ENCODE measurements around the gene CDK5RAP2.

The CDK5RAP2 gene

DNA sequence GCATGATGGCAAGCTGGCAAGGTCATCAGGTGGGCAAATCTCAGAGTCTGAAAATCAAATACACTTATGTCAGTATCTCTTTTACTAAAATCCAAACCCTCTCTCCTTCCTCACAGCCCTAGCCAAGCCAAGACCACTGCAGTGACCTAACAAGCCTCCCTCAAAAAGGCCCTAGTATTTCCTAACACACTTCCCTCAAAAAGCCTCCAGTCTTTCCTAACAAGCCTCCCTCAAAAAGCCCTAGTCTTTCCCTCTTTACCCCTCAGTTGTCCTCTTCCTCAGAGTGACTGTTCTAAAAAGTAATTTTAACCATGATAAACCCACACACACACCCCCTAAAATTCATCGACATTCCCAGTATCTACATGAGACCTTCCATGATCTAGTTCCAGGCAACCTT lies 140.0 kb downstream of the CDK5RAP2 start:
- peaks cover 88% of the 10 kb centered on the region for H3K36me3 ChIP-seq (ENCODE audit: insufficient read depth, low read depth, low read length)

DNA sequence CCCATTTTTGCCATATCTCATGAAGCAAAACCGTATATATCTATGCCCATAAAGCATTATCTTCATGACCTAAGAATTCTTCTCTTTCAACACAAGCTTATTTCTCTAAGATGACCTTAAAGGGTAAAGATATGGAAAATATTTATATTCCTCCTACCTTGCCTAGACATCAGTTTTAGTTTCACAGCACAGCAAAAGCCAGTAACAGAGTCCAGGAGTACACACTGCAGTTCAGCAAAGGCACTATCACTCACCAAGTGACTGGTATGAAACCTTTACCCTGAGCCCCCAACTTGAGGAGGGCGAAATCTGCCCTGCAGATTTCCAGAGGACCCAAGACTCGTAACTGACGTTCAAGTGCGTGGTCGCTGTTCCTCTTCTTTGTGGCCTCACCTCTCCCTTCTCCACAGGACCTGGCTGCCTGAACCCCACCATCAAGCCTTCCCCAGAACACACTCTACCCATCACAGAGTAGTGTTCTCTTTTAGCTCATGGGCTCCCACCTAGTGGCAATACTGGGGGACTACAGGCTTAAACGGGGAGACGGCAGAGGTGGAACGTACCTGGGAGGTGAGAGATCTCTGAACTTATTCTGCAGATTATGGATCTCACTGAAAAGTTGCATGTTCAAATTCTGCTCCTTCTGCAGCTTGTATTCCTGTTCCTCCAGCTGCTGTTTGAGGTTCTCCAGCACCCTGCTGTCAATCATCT lies 141.0 kb downstream of the CDK5RAP2 start:
- Histone ChIP-seq H3K27ac (ENCODE audit: low read length) (no peak overlapping the region), H3K4me3 (ENCODE audit: low read length) (no peak overlapping the region), H3K27me3 (ENCODE audit: insufficient read depth, low read length) (no peaks in the 10 kb centered on the region), H3K9ac (ENCODE audit: low read depth, low read length) (no peak overlapping the region), H3K9me3 (ENCODE audit: insufficient read depth, low read depth, low read length) (no peaks in the 10 kb centered on the region), H3K36me3 (ENCODE audit: insufficient read depth, low read depth, low read length) (peaks cover 89% of the 10 kb centered on the region), H3K4me1 (ENCODE audit: insufficient read depth, low read length) (no peaks in the 10 kb centered on the region)

More for the DNA sequence above, 140.0 kb downstream of the CDK5RAP2 start:
- Histone ChIP-seq H3K27me3 (ENCODE audit: insufficient read depth, low read length) (no peaks in the 10 kb centered on the region), H3K27ac (ENCODE audit: low read length) (no peak overlapping the region), H3K9me3 (ENCODE audit: insufficient read depth, low read depth, low read length) (no peaks in the 10 kb centered on the region), H3K4me3 (ENCODE audit: low read length) (no peak overlapping the region), H3K4me1 (ENCODE audit: insufficient read depth, low read length) (no peaks in the 10 kb centered on the region), H3K9ac (ENCODE audit: low read depth, low read length) (no peak overlapping the region)

DNA sequence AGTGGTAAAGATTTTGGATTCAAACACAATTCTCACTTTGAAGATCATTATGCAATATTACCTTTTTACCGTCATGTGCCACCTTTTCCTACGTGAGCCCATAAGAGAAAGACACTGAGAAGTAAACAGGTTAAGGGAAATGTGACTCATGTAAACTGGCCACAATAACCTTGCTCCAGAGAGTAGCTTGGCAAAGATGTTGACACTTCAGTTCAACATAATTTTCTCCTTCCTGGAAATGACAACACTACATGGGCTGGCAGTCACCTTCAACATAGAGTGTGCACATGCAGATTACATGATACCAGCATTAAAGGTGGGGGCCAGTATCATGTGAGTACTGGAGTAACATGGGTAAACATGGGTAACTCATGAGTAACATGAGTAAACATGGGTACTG lies 141.9 kb downstream of the CDK5RAP2 start:
- Histone ChIP-seq H3K9me3 (ENCODE audit: insufficient read depth, low read depth, low read length) (no peaks in the 10 kb centered on the region), H3K27ac (ENCODE audit: low read length) (no peak overlapping the region), H3K36me3 (ENCODE audit: insufficient read depth, low read depth, low read length) (peaks cover 84% of the 10 kb centered on the region), H3K4me1 (ENCODE audit: insufficient read depth, low read length) (no peaks in the 10 kb centered on the region), H3K4me3 (ENCODE audit: low read length) (no peak overlapping the region), H3K27me3 (ENCODE audit: insufficient read depth, low read length) (no peaks in the 10 kb centered on the region), H3K9ac (ENCODE audit: low read depth, low read length) (no peak overlapping the region)

DNA sequence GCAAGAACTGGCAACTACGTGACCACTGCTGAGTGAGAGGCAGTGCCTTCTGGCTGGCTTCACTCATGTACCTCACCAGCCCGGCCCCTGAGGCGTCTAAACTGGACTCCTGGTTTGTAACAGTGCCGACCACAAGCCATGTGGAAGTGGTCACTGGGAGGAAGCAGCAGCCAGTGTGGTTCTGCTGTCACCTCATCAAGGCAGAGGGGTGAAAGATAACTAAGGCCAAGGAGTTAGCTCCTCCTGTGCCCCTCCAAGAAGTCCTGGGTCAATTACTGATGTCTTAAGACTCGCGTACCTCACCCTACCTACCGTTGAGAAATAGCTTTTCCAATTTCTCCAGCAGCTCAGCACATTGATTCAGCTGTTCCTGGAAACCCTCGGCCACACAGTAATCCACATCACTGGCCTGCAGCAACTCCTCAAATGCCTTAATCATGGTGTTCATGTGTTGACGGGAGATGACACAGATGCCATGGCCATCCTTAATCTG lies 142.9 kb downstream of the CDK5RAP2 start:
- no peak overlapping the region for H3K27ac ChIP-seq (ENCODE audit: low read length)
- peaks cover 77% of the 10 kb centered on the region for H3K36me3 ChIP-seq (ENCODE audit: insufficient read depth, low read depth, low read length)
- no peaks in the 10 kb centered on the region for H3K9me3 ChIP-seq (ENCODE audit: insufficient read depth, low read depth, low read length)
- H3K9ac ChIP-seq (ENCODE audit: low read depth, low read length) = no peak overlapping the region
- no peaks in the 10 kb centered on the region for H3K27me3 ChIP-seq (ENCODE audit: insufficient read depth, low read length)
- H3K4me3 ChIP-seq (ENCODE audit: low read length) = no peak overlapping the region
- H3K4me1 ChIP-seq (ENCODE audit: insufficient read depth, low read length) = no peaks in the 10 kb centered on the region

DNA sequence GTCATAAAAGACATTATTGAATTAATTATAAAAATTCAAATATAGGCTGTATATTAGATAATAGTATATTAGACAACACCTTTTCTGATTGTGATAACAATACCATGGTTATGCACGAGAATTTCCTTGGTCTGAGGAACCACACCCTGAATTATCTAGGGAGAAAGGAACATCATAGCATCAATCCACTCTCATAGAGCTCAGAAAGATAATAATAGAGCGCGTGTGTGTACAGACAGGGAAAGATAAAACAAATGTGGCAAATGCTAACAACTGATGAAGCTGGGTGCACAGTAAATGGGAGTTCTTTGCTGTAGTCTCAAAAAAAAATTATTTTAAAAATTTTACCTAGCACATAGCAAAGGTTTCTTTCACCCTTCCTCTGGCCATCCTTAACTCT lies 143.5 kb downstream of the CDK5RAP2 start:
- H3K9me3 ChIP-seq (ENCODE audit: insufficient read depth, low read depth, low read length) = no peaks in the 10 kb centered on the region
- peaks cover 77% of the 10 kb centered on the region for H3K36me3 ChIP-seq (ENCODE audit: insufficient read depth, low read depth, low read length)
- no peaks in the 10 kb centered on the region for H3K4me1 ChIP-seq (ENCODE audit: insufficient read depth, low read length)
- H3K27ac ChIP-seq (ENCODE audit: low read length) = no peak overlapping the region
- no peak overlapping the region for H3K4me3 ChIP-seq (ENCODE audit: low read length)
- no peak overlapping the region for H3K9ac ChIP-seq (ENCODE audit: low read depth, low read length)
- no peaks in the 10 kb centered on the region for H3K27me3 ChIP-seq (ENCODE audit: insufficient read depth, low read length)

DNA sequence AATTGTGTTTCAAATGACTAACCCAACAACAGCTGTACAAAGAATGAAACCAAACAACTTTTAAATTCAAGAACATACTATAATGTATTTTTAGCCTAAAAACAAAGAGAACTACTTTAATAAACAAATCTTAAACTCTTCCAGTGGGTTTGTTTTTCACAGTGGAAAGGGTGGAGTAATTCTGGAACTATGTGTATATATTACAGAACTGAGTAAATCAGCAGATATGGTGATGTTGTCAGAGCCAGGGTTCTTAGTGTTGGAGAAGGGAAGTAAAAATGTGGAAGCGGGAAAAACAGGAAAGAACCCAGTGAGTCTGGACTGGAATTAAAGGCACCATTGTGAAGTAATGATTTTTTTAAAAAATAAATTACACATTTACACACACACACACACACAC lies 144.9 kb downstream of the CDK5RAP2 start:
- H3K36me3 ChIP-seq (ENCODE audit: insufficient read depth, low read depth, low read length) = peaks cover 67% of the 10 kb centered on the region
- H3K4me3 ChIP-seq (ENCODE audit: low read length) = no peak overlapping the region
- H3K27ac ChIP-seq (ENCODE audit: low read length) = no peak overlapping the region
- H3K9ac ChIP-seq (ENCODE audit: low read depth, low read length) = no peak overlapping the region
- H3K9me3 ChIP-seq (ENCODE audit: insufficient read depth, low read depth, low read length) = no peaks in the 10 kb centered on the region
- no peaks in the 10 kb centered on the region for H3K4me1 ChIP-seq (ENCODE audit: insufficient read depth, low read length)
- H3K27me3 ChIP-seq (ENCODE audit: insufficient read depth, low read length) = no peaks in the 10 kb centered on the region

DNA sequence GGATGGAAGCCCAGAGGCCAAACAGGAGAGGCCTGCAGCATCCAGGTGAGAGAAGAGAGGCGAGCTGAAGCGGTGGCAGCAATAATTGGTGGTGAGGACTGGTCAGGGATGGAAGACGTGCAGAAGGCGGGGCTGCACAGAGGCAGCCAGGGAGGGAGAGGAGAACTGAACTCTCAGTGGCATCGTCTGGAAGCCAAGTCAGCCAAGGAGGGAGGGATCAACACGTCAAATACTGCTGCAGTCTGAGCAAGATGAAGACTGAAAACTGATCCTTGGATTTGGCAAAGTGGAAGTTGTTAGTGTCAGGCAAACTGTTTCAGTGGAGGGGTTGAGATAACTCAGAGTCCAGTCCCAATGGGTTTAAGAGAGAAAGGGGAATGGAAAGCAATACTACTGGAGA lies 145.4 kb downstream of the CDK5RAP2 start:
- H3K9me3 ChIP-seq (ENCODE audit: insufficient read depth, low read depth, low read length) = no peaks in the 10 kb centered on the region
- no peak overlapping the region for H3K4me3 ChIP-seq (ENCODE audit: low read length)
- H3K36me3 ChIP-seq (ENCODE audit: insufficient read depth, low read depth, low read length) = peaks cover 64% of the 10 kb centered on the region
- H3K4me1 ChIP-seq (ENCODE audit: insufficient read depth, low read length) = no peaks in the 10 kb centered on the region
- no peak overlapping the region for H3K27ac ChIP-seq (ENCODE audit: low read length)
- no peaks in the 10 kb centered on the region for H3K27me3 ChIP-seq (ENCODE audit: insufficient read depth, low read length)
- H3K9ac ChIP-seq (ENCODE audit: low read depth, low read length) = no peak overlapping the region

DNA sequence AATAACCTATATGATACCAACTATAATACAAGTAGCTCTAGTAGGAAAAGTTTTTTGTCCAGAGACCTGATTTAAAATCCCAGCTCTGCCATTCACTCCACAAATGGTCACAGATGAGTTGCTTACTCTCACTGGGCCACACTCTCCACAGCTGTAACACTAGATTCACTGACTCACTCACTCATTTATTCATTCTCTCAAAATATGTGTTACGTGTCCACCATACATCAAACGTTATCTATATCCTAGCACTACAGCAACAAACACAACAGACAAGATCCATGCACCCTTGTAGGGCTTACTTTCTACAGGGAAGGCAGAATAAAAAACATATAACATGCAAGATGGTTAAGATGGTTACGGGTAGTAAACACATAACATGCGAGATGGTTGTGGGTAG lies 146.3 kb downstream of the CDK5RAP2 start:
- Histone ChIP-seq H3K27me3 (ENCODE audit: insufficient read depth, low read length) (no peaks in the 10 kb centered on the region), H3K36me3 (ENCODE audit: insufficient read depth, low read depth, low read length) (peaks cover 56% of the 10 kb centered on the region), H3K9ac (ENCODE audit: low read depth, low read length) (no peak overlapping the region), H3K4me1 (ENCODE audit: insufficient read depth, low read length) (no peaks in the 10 kb centered on the region), H3K9me3 (ENCODE audit: insufficient read depth, low read depth, low read length) (no peaks in the 10 kb centered on the region), H3K4me3 (ENCODE audit: low read length) (no peak overlapping the region), H3K27ac (ENCODE audit: low read length) (no peak overlapping the region)

DNA sequence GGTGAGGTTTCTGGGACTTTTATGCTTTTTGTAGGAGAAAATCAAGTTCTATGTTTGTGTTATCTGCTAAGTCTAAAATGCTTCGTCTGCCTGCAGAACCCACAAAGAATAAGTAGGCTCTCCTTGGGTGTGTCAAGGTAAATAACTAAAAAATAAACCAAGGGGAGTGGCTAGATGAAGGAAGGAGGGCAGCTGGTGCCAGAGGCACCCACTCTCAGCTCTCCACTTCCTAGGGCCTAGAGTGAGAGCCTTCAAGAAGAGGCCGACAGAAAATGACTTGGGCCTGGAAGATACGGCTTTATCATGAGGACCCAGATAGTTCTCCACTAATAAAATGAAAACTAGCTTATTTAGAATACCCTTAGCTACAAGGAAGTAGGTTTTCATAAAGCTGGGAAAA lies 147.4 kb downstream of the CDK5RAP2 start:
- Histone ChIP-seq H3K36me3 (ENCODE audit: insufficient read depth, low read depth, low read length) (peaks cover 45% of the 10 kb centered on the region), H3K9ac (ENCODE audit: low read depth, low read length) (no peak overlapping the region), H3K4me3 (ENCODE audit: low read length) (no peak overlapping the region), H3K4me1 (ENCODE audit: insufficient read depth, low read length) (no peaks in the 10 kb centered on the region), H3K9me3 (ENCODE audit: insufficient read depth, low read depth, low read length) (no peaks in the 10 kb centered on the region), H3K27me3 (ENCODE audit: insufficient read depth, low read length) (no peaks in the 10 kb centered on the region), H3K27ac (ENCODE audit: low read length) (no peak overlapping the region)

DNA sequence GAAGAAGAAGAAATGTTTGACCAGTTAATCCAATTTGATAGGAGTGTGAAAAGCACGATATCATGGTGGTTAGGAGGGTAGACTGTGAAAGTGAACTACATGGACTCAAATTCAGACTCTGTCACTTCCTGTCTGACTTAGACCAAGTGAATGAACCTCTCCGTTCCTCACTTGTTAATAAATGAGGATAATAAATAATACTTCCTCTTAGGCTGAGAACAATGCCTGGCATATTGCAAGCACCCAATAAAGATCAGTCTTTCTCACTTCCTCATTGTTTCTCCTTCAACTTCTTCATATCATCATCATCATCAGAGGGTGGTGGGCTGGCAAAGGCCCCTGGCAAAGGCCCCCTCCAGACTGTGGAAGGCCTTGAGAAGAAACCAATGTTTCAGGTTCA lies 148.7 kb downstream of the CDK5RAP2 start:
- no peaks in the 10 kb centered on the region for H3K9me3 ChIP-seq (ENCODE audit: insufficient read depth, low read depth, low read length)
- peaks cover 2% of the 10 kb centered on the region; the same call in 1 of the 2 replicates for H3K4me1 ChIP-seq (ENCODE audit: insufficient read depth, low read length)
- no peak overlapping the region for H3K9ac ChIP-seq (ENCODE audit: low read depth, low read length)
- peaks cover 37% of the 10 kb centered on the region for H3K36me3 ChIP-seq (ENCODE audit: insufficient read depth, low read depth, low read length)
- H3K4me3 ChIP-seq (ENCODE audit: low read length) = no peak overlapping the region
- no peaks in the 10 kb centered on the region for H3K27me3 ChIP-seq (ENCODE audit: insufficient read depth, low read length)
- H3K27ac ChIP-seq (ENCODE audit: low read length) = no peak overlapping the region

DNA sequence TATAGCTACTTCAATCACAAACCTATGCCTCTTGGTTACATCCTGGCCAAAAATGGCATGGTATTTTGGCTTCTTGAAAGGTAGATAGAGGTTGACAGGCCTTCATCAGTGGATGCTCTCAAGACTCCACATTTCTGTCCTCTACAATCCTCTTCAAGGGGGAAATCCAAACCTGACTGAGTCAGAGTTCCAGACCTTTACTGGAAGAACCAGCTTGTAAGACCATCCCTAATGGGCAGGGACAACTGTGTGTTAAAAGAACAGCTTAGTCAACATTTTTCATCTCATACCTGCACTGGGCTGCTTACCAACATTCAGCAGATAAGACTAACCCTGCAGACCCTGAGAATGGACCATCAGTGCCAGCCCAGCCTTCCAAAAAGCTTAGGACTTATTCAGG lies 155.7 kb downstream of the CDK5RAP2 start:
- Histone ChIP-seq H3K4me3 (ENCODE audit: low read length) (no peak overlapping the region), H3K27ac (ENCODE audit: low read length) (no peak overlapping the region), H3K36me3 (ENCODE audit: insufficient read depth, low read depth, low read length) (peaks cover 48% of the 10 kb centered on the region), H3K9ac (ENCODE audit: low read depth, low read length) (no peak overlapping the region), H3K9me3 (ENCODE audit: insufficient read depth, low read depth, low read length) (no peaks in the 10 kb centered on the region), H3K4me1 (ENCODE audit: insufficient read depth, low read length) (peaks cover 7% of the 10 kb centered on the region; the same call in 1 of the 2 replicates), H3K27me3 (ENCODE audit: insufficient read depth, low read length) (no peaks in the 10 kb centered on the region)

DNA sequence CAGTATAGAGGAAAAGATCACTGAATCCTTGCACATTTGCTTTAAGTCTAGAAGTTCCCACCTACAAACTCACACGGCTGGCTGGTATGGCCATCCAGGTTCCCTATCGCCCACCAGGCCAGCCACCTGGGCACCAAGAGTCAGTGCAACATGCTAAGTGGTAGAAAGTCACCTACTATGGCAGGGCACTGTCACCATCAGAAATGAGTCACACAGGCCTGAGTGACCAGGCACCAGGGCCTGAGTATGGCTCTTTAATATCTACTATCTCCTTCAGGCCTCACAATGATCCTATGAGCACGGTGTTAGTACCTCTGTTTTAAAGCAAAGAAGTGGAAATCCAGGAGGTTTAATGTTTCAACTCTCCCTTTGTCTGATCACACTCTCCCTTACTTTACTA lies 156.2 kb downstream of the CDK5RAP2 start:
- no peak overlapping the region for H3K9ac ChIP-seq (ENCODE audit: low read depth, low read length)
- no peak overlapping the region for H3K27ac ChIP-seq (ENCODE audit: low read length)
- H3K4me3 ChIP-seq (ENCODE audit: low read length) = no peak overlapping the region
- H3K9me3 ChIP-seq (ENCODE audit: insufficient read depth, low read depth, low read length) = no peaks in the 10 kb centered on the region
- H3K4me1 ChIP-seq (ENCODE audit: insufficient read depth, low read length) = peaks cover 7% of the 10 kb centered on the region; the same call in 1 of the 2 replicates
- H3K27me3 ChIP-seq (ENCODE audit: insufficient read depth, low read length) = no peaks in the 10 kb centered on the region
- peaks cover 53% of the 10 kb centered on the region for H3K36me3 ChIP-seq (ENCODE audit: insufficient read depth, low read depth, low read length)
